ENCODE measurements around the gene SNX30.
A peak's percentile ranks its signal among the peaks of the same experiment; 100 is the strongest.

SNX30 gene

DNA sequence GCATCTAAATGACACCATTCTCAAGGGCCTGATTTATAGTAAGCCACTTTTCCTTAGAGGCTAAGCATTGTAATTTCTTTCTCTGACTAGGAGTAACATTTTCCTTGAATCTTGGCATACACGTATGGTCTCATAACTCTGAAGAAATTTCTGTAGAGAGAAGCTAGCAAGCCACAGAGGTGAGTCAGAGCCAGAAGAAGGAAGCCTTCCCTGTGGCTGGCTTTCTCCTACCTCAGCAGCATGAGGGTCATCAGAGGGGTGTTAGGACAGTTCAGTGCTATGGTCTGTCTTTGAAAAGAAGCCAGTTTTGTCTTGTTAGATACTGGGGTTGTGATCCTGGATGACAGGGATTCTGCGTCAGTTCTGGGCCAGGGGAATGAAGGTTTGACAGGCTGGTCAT, 3.2 kb downstream of the SNX30 start:
- TF ChIP-seq ZFX (IDR thresholded peaks at IDR 0.05) = no peak
- TF ChIP-seq, protein P1, sequence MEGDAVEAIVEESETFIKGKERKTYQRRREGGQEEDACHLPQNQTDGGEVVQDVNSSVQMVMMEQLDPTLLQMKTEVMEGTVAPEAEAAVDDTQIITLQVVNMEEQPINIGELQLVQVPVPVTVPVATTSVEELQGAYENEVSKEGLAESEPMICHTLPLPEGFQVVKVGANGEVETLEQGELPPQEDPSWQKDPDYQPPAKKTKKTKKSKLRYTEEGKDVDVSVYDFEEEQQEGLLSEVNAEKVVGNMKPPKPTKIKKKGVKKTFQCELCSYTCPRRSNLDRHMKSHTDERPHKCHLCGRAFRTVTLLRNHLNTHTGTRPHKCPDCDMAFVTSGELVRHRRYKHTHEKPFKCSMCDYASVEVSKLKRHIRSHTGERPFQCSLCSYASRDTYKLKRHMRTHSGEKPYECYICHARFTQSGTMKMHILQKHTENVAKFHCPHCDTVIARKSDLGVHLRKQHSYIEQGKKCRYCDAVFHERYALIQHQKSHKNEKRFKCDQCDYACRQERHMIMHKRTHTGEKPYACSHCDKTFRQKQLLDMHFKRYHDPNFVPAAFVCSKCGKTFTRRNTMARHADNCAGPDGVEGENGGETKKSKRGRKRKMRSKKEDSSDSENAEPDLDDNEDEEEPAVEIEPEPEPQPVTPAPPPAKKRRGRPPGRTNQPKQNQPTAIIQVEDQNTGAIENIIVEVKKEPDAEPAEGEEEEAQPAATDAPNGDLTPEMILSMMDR (conservative IDR thresholded peaks at IDR 0.05) = no peak
- H3K27ac ChIP-seq = no peak overlapping the region

DNA sequence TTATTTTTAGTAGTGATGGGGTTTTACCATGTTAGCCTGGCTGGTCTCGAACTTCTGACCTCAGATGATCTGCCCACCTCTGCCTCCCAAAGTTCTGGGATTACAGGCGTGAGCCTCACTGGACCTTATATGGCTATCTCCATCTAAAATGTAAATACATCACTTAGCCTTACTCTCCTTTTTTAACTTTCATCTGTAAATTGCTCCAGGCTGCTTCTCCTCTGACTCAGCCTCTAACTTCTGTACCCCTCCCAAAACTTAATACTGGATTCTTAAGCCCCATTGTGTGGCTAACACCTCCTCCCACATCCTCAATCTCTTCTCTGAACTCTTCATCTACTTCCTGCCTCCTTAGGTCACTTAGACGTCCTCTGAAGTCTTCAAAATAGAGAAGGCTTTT, 4.0 kb downstream of the SNX30 start:
- H3K27ac ChIP-seq = no peak overlapping the region
- no peak for TF ChIP-seq ZFX (IDR thresholded peaks at IDR 0.05)
- TF ChIP-seq, protein P1 (conservative IDR thresholded peaks at IDR 0.05) = no peak

DNA sequence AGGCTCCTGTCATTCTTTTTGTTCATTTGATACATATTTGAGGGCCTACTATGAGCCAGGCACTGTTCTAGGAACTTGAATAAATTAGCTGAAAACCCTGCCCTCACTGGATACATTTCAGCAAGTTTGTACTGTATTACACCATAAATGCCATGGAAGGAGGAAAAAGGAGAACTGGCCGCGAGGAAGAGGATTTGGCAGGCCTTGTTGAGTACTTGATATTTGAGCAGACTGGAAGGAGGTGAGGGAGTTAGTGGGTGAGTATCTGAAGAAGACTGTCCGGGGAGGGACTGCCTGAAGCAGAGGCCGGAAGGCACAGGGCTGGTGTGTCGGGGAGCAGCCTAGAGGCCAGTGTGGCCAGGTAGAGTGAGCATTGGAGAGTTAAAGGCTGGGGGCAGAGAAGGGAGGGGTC, 4.5 kb downstream of the SNX30 start:
- H3K27ac ChIP-seq = peak overlapping the region; percentile 23; the same call in 1 of the 2 replicates
- no peak for TF ChIP-seq ZFX (IDR thresholded peaks at IDR 0.05)

DNA sequence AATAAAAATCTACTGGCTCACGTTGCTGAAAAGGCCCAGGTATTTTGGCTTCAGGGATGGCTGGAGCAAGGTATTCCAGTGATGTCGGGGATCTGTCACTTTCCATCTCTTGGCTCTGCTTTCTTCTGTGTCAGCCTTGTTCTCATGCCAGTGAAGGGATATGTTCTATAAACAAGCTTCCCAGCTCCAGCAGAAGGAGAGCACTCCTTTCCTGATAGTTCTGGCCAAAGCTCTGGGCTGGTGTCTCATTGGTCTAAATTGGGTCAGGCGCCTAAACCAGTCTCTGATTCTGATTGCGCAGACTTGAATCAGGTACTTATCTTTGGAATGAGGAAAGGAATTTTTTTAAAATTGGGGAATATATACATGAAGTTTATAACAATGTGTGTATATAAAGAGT, 5.1 kb downstream of the SNX30 start:
- H3K27ac ChIP-seq = no peak overlapping the region

DNA sequence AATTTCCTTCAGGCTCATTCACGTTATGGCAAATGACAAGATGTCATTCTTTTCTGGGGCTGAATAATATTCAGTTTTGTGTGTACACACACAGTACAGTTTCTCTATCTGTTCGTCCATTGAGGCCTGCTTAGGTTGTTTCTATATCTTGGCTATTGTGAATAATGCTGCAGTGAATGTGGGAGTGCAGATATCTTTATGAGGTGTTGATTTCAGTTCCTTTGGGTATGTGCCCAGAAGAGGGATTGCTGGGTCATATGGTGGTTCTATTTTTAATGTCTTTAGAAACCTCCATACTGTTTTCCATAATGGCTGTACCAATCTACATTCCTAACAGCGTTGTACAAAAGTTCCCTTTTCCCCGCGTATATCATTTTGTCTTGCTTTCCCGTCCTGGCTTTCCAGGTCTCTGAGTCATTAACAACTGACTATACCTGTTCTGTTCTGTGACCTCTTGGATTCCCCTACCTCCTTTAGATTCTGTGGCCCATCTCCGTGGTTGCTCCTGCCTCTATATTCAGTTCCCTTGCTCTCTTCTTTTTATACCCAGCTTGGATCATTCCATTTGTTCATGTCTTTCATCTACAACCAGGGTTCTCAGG, 6.8 kb downstream of the SNX30 start:
- TF ChIP-seq, protein P1 (conservative IDR thresholded peaks at IDR 0.05) = no peak
- no peak for TF ChIP-seq ZFX (IDR thresholded peaks at IDR 0.05)
- H3K27ac ChIP-seq = peak overlapping the region; percentile 14; the same call in 1 of the 2 replicates

More for the DNA sequence above, 5.1 kb downstream of the SNX30 start:
- TF ChIP-seq ZFX (IDR thresholded peaks at IDR 0.05) = no peak
- TF ChIP-seq, protein P1 (conservative IDR thresholded peaks at IDR 0.05) = no peak

DNA sequence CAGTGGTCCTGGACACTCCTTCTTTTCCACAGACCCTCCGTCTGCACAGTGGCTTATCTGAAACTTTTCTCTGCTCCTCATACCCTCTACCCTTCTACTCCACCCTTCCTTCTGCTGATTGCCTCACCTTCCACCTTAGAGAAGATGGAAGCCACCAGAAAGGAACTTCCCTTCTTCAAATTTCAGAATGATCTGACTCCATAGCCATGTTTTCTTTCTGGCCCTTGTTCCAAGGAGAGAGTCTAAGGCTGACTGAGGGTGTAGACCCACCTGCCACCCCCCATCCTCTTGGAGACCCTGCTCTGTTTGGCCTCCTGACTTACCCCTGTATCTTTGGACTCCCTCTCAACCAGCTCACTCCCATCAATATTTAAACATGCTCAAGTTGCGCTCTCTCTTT, 7.4 kb downstream of the SNX30 start:
- H3K27ac ChIP-seq = peak overlapping the region; percentile 14
- TF ChIP-seq, protein P1 (conservative IDR thresholded peaks at IDR 0.05) = no peak
- no peak for TF ChIP-seq ZFX (IDR thresholded peaks at IDR 0.05)

DNA sequence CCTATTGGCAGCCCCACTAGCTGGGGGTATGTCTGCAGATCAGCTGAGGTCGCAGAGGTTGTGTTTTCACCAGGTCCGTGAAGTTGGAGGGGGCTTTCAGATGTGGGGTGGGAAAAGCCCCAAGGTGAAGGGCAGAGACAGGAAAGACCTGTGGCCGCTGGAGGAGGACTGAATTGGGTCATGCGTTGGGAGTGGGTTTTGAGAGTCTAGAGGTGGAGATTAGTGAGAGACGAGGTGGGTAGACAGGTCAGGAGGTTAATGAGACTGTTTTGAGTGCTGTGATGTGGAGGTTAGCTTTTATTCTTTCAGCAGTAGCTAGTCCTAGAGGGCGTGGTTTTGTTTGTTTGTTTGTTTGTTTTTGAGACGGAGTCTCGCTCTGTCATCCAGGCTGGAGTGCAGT, 10.3 kb downstream of the SNX30 start:
- TF ChIP-seq ZFX (IDR thresholded peaks at IDR 0.05) = no peak
- TF ChIP-seq, protein P1 (conservative IDR thresholded peaks at IDR 0.05) = no peak
- no peak overlapping the region for H3K27ac ChIP-seq

Data from C4-2B (cell line).